Measurements from ENCODE around the gene GREB1L. TPM values are rescaled to one million over a fixed set of nuclear protein-coding genes. Genes with fewer than 3 reads are reported as not detected.

GREB1L gene
- total and polyA plus RNA-seq, 2 donors (not counting 3 experiments of a cell fraction or from before 2014, with no cell fraction given), result 0.22 to 0.41 TPM

GRCh38 chr18:21284540-21284939 lies 42.5 kb downstream of the GREB1L start:
- CTCF ChIA-PET, result no interaction called here
- FAIRE-seq (no peak), DNase-seq (ENCODE audit: low read depth, low spot score) (no peak)
- TF ChIP-seq MAX (IDR thresholded peaks at IDR 0.05; ENCODE audit: insufficient read depth, insufficient read length) (no peak), POLR2A (IDR thresholded peaks at IDR 0.05; ENCODE audit: low read depth, low read length) (no peak)
- no peak overlapping the region for H3K4me2 ChIP-seq (ENCODE audit: insufficient read depth, low read length)
- dilution Hi-C loops (cut with MboI; ENCODE audit: extremely low pct_ligation_motif_present, low sequenced_read_pairs) (no loop called here), intact Hi-C loops (cut with micrococcal nuclease) (no loop called here)
- H4K20me1 ChIP-seq (replicated peaks; ENCODE audit: control insufficient read depth, extremely low read depth, insufficient read depth, low read length), result no peaks in the 10 kb centered on the region
- no peaks in the 10 kb centered on the region for H3K9me1 ChIP-seq (replicated peaks; ENCODE audit: control insufficient read depth, extremely low read depth, insufficient read depth, low read length)
- H3K9me3 ChIP-seq (replicated peaks; ENCODE audit: control insufficient read depth, insufficient read depth, low read length), result no peaks in the 10 kb centered on the region
- H3K36me3 ChIP-seq (ENCODE audit: control insufficient read depth in 2 of 2, extremely low read depth in 1 of 2, insufficient read depth in 2 of 2, low read length in 2 of 2), result no peaks in the 10 kb centered on the region
- H3K4me1 ChIP-seq (ENCODE audit: control insufficient read depth, extremely low read depth, insufficient read depth, low read length), result no peaks in the 10 kb centered on the region
- no TSS peak for BruUV-seq (replicated peaks)
- H3K27me3 ChIP-seq (ENCODE audit: control insufficient read depth in 2 of 2, insufficient read depth in 2 of 2, low read length in 2 of 2), result peaks cover 2 to 7% of the 10 kb centered on the region in 2 experiments
- H3K27ac ChIP-seq (ENCODE audit: insufficient read depth, low read depth, low read length), result no peak overlapping the region
- H2AFZ ChIP-seq (ENCODE audit: low read depth, low read length), result no peak overlapping the region
- H3K9ac ChIP-seq (replicated peaks; ENCODE audit: extremely low read depth, insufficient read depth, low read length), result no peak overlapping the region
- no peaks in the 10 kb centered on the region for H3K79me2 ChIP-seq (ENCODE audit: control insufficient read depth, insufficient read depth, low read length)
- no peak overlapping the region for H3K4me3 ChIP-seq (replicated peaks in 1 of 3; ENCODE audit: insufficient read depth in 1 of 3, low read depth in 1 of 3, low read length in 3 of 3)
- POLR2A ChIA-PET, result no interaction called here

- no peaks in the 10 kb centered on the region for H3K9me1 ChIP-seq (replicated peaks; ENCODE audit: control insufficient read depth, extremely low read depth, insufficient read depth, low read length)
- intact Hi-C loops (cut with micrococcal nuclease), result no loop called here
- no peak overlapping the region for H3K4me3 ChIP-seq (replicated peaks in 1 of 3; ENCODE audit: insufficient read depth in 1 of 3, low read depth in 1 of 3, low read length in 3 of 3)
- no peaks in the 10 kb centered on the region for H3K4me1 ChIP-seq (ENCODE audit: control insufficient read depth, extremely low read depth, insufficient read depth, low read length)
- TF ChIP-seq FOS (IDR thresholded peaks at IDR 0.05; ENCODE audit: borderline replicate concordance, insufficient read depth, low read length), result no peak
- no peak for TF ChIP-seq JUN (IDR thresholded peaks at IDR 0.05; ENCODE audit: borderline replicate concordance, insufficient read depth, insufficient read length, low read depth)
- TF ChIP-seq CTCF (IDR thresholded peaks at IDR 0.05; ENCODE audit: extremely low read depth in 1 of 2, insufficient read depth in 1 of 2, low read depth in 1 of 2, low read length in 2 of 2), result no peak
- no peak for TF ChIP-seq GATA2 (IDR thresholded peaks at IDR 0.05; ENCODE audit: insufficient read depth, insufficient read length, low read depth, low read length)
- TF ChIP-seq EZH2 (IDR thresholded peaks at IDR 0.05; ENCODE audit: borderline replicate concordance, low read depth, low read length, severe bottlenecking), result no peak
- no peak for TF ChIP-seq MYC (IDR thresholded peaks at IDR 0.05; ENCODE audit: low read depth, low read length)
- no TSS peak for BruUV-seq (replicated peaks)
- ChIA-PET CTCF (interaction anchor here (1.3 to 1.7 kb wide), 2 partner anchors 10 to 95 kb away, joined by 4 read pairs; no protein-coding TSS in a partner anchor), POLR2A (no interaction called here)
- H4K20me1 ChIP-seq (replicated peaks; ENCODE audit: control insufficient read depth, extremely low read depth, insufficient read depth, low read length), result no peaks in the 10 kb centered on the region
- no peak overlapping the region for H3K4me2 ChIP-seq (ENCODE audit: insufficient read depth, low read length)
- no peaks in the 10 kb centered on the region for H3K36me3 ChIP-seq (ENCODE audit: control insufficient read depth in 2 of 2, extremely low read depth in 1 of 2, insufficient read depth in 2 of 2, low read length in 2 of 2)
- no peak overlapping the region for H3K27ac ChIP-seq (ENCODE audit: insufficient read depth, low read depth, low read length)
- H3K9ac ChIP-seq (replicated peaks; ENCODE audit: extremely low read depth, insufficient read depth, low read length), result no peak overlapping the region
- DNase-seq (ENCODE audit: low read depth, low spot score) (no peak), FAIRE-seq (no peak)
- no peaks in the 10 kb centered on the region for H3K79me2 ChIP-seq (ENCODE audit: control insufficient read depth, insufficient read depth, low read length)
- H3K9me3 ChIP-seq (replicated peaks; ENCODE audit: control insufficient read depth, insufficient read depth, low read length), result no peaks in the 10 kb centered on the region
- dilution Hi-C loops (cut with MboI; ENCODE audit: extremely low pct_ligation_motif_present, low sequenced_read_pairs), result no loop called here
- H3K27me3 ChIP-seq (ENCODE audit: control insufficient read depth in 2 of 2, insufficient read depth in 2 of 2, low read length in 2 of 2), result peaks cover 0 to 5% of the 10 kb centered on the region in 2 experiments
- no peak overlapping the region for H2AFZ ChIP-seq (ENCODE audit: low read depth, low read length)
These were observed 47.8 kb downstream of the GREB1L start for GRCh38 chr18:21289827-21290226.
